HL-60 (cell line): ENCODE measurements around the gene NRAS.

Source experiments
- DNase-seq, 2 experiments: peaks; one replicate each; pipeline ENCODE4 v3.0.0-alpha.2; 2010 to 2020; ENCODE audit warnings: low read depth in 1 of 2, low spot score in 1 of 2
- H3K27ac ChIP-seq: fragments of 250-450 bp; sonication (Bioruptor Pico); replicated peaks from 2 replicates; pipeline ENCODE4 v1.5.1; 2020; ENCODE audit warnings: mild to moderate bottlenecking, moderate library complexity
- H3K27me3 ChIP-seq: fragments of 250-450 bp; sonication (Bioruptor Pico); 2 replicates; pipeline ENCODE4 v1.5.1; 2021; ENCODE audit warnings: mild to moderate bottlenecking, moderate library complexity; ENCODE audit not compliant: insufficient read depth, poor library complexity, severe bottlenecking
- H3K4me3 ChIP-seq: replicated peaks from 2 replicates; pipeline ENCODE4 v1.5.1; 2011; ENCODE audit warnings: mild to moderate bottlenecking, control low read depth, low read length; ENCODE audit not compliant: insufficient read depth
- GABPA ChIP-seq: IDR thresholded peaks from 2 replicates; pipeline ENCODE4 v1.6.1; 2012; ENCODE audit warnings: low read depth
- POLR2AphosphoS5 ChIP-seq: IDR thresholded peaks from 2 replicates; pipeline ENCODE4 v1.6.1; 2012; ENCODE audit warnings: low read depth
- REST ChIP-seq: IDR thresholded peaks from 2 replicates; pipeline ENCODE4 v1.6.1; 2012; ENCODE audit warnings: low read depth; ENCODE audit not compliant: insufficient replicate concordance
- SPI1 ChIP-seq: IDR thresholded peaks from 2 replicates; pipeline ENCODE4 v1.6.1; 2012; ENCODE audit warnings: low read depth, mild to moderate bottlenecking, borderline replicate concordance
- TF ChIP-seq, protein P1 (sequence below): IDR thresholded peaks from one replicate; pipeline ENCODE4 v1.5.1; 2011; ENCODE audit warnings: low read length, control low read depth, inconsistent platforms; ENCODE audit not compliant: insufficient read depth

The NRAS gene

DNA sequence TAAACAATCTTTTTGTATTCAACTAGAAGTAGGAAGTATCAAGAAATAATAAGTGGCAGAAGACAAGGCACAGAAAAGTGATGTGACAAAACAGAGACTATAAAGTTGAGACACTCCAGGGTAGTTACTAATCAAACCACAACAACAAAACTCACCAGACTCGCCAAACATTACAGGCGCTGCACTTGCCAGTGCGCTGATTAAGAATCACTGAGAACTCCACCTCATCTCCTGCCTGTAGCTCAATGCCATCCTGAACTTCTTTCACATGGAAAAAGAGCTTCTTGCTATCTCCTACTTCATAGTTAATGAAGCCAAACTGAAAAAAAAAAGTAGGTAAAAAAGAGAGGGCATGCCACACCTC, 2.8 kb upstream of the NRAS start:
- no peak overlapping the region for H3K27ac ChIP-seq
- DNase-seq: no peak
- no peaks in the 10 kb centered on the region for H3K27me3 ChIP-seq
- TF ChIP-seq REST: no peak
- no peak for TF ChIP-seq SPI1
- TF ChIP-seq, protein P1, sequence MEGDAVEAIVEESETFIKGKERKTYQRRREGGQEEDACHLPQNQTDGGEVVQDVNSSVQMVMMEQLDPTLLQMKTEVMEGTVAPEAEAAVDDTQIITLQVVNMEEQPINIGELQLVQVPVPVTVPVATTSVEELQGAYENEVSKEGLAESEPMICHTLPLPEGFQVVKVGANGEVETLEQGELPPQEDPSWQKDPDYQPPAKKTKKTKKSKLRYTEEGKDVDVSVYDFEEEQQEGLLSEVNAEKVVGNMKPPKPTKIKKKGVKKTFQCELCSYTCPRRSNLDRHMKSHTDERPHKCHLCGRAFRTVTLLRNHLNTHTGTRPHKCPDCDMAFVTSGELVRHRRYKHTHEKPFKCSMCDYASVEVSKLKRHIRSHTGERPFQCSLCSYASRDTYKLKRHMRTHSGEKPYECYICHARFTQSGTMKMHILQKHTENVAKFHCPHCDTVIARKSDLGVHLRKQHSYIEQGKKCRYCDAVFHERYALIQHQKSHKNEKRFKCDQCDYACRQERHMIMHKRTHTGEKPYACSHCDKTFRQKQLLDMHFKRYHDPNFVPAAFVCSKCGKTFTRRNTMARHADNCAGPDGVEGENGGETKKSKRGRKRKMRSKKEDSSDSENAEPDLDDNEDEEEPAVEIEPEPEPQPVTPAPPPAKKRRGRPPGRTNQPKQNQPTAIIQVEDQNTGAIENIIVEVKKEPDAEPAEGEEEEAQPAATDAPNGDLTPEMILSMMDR: no peak
- no peak for TF ChIP-seq POLR2AphosphoS5
- no peak overlapping the region for H3K4me3 ChIP-seq

DNA sequence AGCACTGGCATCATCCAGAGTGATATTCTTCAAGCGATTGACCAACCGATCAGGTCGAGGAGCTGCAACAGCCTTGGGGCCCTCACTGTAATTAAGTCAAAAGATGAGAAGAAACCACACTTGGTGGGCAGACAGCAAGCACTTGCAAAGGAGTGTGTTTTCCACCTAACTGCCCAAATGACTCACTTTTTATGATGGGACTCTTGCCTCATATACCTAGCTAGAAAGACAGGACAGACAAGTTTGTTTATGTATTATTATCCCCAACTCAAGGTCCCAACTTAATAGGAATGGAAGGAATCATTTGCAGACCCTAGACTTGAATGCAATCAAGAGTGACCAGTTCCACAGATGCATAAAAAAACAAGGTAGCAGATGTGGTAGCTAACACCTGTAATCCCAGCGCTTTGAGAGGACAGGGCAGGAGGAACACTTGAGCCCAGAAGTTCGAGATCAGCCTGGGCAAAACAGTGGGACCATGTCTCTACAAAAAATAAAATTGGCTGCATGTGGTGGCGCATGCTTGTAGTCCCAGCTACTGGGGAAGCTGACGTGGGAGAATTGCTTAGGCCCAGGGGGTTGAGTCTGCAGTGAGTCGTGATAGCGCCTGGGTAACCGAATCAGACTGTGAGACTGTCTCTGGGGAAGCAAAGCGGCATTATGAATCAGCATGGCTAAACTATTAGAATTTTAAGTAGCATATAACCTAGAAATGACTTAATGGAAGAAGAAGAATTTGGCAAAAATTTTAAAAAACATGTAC, 2.3 kb upstream of the NRAS start:
- no peak for DNase-seq
- Histone ChIP-seq H3K27me3 (no peaks in the 10 kb centered on the region), H3K4me3 (no peak overlapping the region), H3K27ac (no peak overlapping the region)
- TF ChIP-seq REST (no peak), GABPA (no peak), SPI1 (no peak), POLR2AphosphoS5 (no peak)
- TF ChIP-seq, protein P1: no peak

- Histone ChIP-seq H3K27me3 (no peaks in the 10 kb centered on the region), H3K4me3 (peak overlapping the region; percentile 94), H3K27ac (peak overlapping the region; percentile 92)
- TF ChIP-seq, protein P1: no peak
- no peak for TF ChIP-seq REST
- no peak for TF ChIP-seq GABPA
- TF ChIP-seq POLR2AphosphoS5: no peak
- TF ChIP-seq SPI1: no peak
- DNase-seq: no peak
These were observed 643 bp downstream of the NRAS start for GRCh38 chr1:114715952-114716303.
